Activated CD4-positive, alpha-beta T cell treated with anti-CD3 and anti-CD28 coated beads, Interleukin-2, amount 50 U/mL, for 4 hours (primary cell): Measurements from ENCODE around the gene NHLH2.

Source experiments
- DNase-seq, 2 experiments: peaks; one replicate each; pipeline ENCODE4 v3.0.0-alpha.2; 2020

NHLH2 gene

GRCh38 chr1:115837740-115838421 is 3.0 kb downstream of the NHLH2 start:
- DNase-seq: no peak

- no peak for DNase-seq
Measured at GRCh38 chr1:115837341-115837739, 3.6 kb downstream of the NHLH2 start.

GRCh38 chr1:115833856-115834255 is 7.1 kb downstream of the NHLH2 start:
- DNase-seq: no peak

GRCh38 chr1:115832651-115833050 is 8.3 kb downstream of the NHLH2 start:
- DNase-seq: no peak

- DNase-seq: no peak
Measured at GRCh38 chr1:115830963-115831362, 10.0 kb downstream of the NHLH2 start.

GRCh38 chr1:115829947-115830346 is 11.0 kb downstream of the NHLH2 start:
- no peak for DNase-seq

GRCh38 chr1:115829023-115829674 is 11.8 kb downstream of the NHLH2 start:
- no peak for DNase-seq

GRCh38 chr1:115828101-115829022 is 12.6 kb downstream of the NHLH2 start:
- no peak for DNase-seq

GRCh38 chr1:115827452-115828044 is 13.4 kb downstream of the NHLH2 start:
- no peak for DNase-seq

- no peak for DNase-seq
Measured at GRCh38 chr1:115826628-115827027, 14.3 kb downstream of the NHLH2 start.

- DNase-seq: no peak
Measured at GRCh38 chr1:115822117-115822516, 18.8 kb downstream of the NHLH2 start.

- no peak for DNase-seq
Measured at GRCh38 chr1:115815694-115816093, 25.2 kb downstream of the NHLH2 start.

GRCh38 chr1:115814685-115815398 is 26.1 kb downstream of the NHLH2 start:
- DNase-seq: no peak

- DNase-seq: no peak
Measured at GRCh38 chr1:115813727-115814126, 27.2 kb downstream of the NHLH2 start.

- DNase-seq: no peak
Measured at GRCh38 chr1:115811140-115811828, 29.6 kb downstream of the NHLH2 start.

- DNase-seq: no peak
Measured at GRCh38 chr1:115810609-115811008, 30.3 kb downstream of the NHLH2 start.

GRCh38 chr1:115809847-115810246 is 31.1 kb downstream of the NHLH2 start:
- no peak for DNase-seq

GRCh38 chr1:115809076-115809475 is 31.9 kb downstream of the NHLH2 start:
- no peak for DNase-seq

GRCh38 chr1:115807723-115808122 is 33.2 kb downstream of the NHLH2 start:
- no peak for DNase-seq

- no peak for DNase-seq
Measured at GRCh38 chr1:115805597-115805996, 35.3 kb downstream of the NHLH2 start.

GRCh38 chr1:115802416-115802815 is 38.5 kb downstream of the NHLH2 start:
- no peak for DNase-seq

- no peak for DNase-seq
Measured at GRCh38 chr1:115797486-115797885, 43.4 kb downstream of the NHLH2 start.
